Left lung (tissue), 10 donors: ENCODE data around the gene SULT1B1. TPM values are rescaled to one million over a fixed set of nuclear protein-coding genes. Genes with fewer than 3 reads are reported as not detected.

ENCODE experiments used
- ATAC-seq: fragments of 200-7000 bp; cut with Tn5 transposase; one replicate; pipeline ENCODE4 v1.9.1; 2020; ENCODE audit warnings: moderate library complexity
- DNase-seq, 4 donors: peaks; one replicate each; pipeline ENCODE4 v3.0.0-alpha.2; 2013 to 2020
- H3K27ac ChIP-seq, 2 donors: fragments of 200-600 bp; sonication (generic) in 1 of 2; one replicate each; pipeline versions ENCODE4 v1.5.0 to v1.8.0; 2020 to 2021
- H3K27me3 ChIP-seq, 2 donors: fragments of 200-600 bp; sonication (generic) in 1 of 2; one replicate each; pipeline versions ENCODE4 v1.5.0 to v1.8.0; 2020 to 2021
- H3K36me3 ChIP-seq, 2 donors: fragments of 200-600 bp; sonication (generic) in 1 of 2; one replicate each; pipeline versions ENCODE4 v1.5.0 to v1.8.0; 2020 to 2021
- H3K4me1 ChIP-seq, 2 donors: fragments of 200-600 bp; one replicate each; pipeline ENCODE4 v1.8.0; 2021
- H3K4me3 ChIP-seq, 2 donors: fragments of 200-600 bp; sonication (generic) in 1 of 2; one replicate each; pipeline versions ENCODE4 v1.5.0 to v1.8.0; 2020 to 2021; ENCODE audit warnings: mild to moderate bottlenecking in 1 of 2
- H3K9me3 ChIP-seq, 2 donors: fragments of 200-600 bp; sonication (generic) in 1 of 2; one replicate each; pipeline versions ENCODE4 v1.5.0 to v1.8.0; 2020 to 2021
- intact Hi-C, 2 donors: fragments of 100-400 bp; cut with DNase I; formaldehyde crosslinking; loops; one replicate each; pipeline versions ENCODE4 v1.11.2 to v1.14.2; 2022
- polyA plus RNA-seq, 6 donors: library from polyadenylated mRNA; unstranded; fragments of 120-200 nt; gene quantifications; one replicate each; pipeline ENCODE4 v1.2.1, GENCODE V29; 2013; ENCODE audit not compliant: insufficient read length in 6 of 6
- total RNA-seq, 2 donors: library from RNA; stranded (reverse); fragmentation: NEBNext Ultra II Directional; extraction: Animal tissue kit (Norgen Biotek cat#: 25700); gene quantifications; one replicate each; pipeline ENCODE4 v1.2.1, GENCODE V29; 2021
- TF ChIP-seq, protein P1 (sequence below), 2 donors: fragments of 200-600 bp; sonication (generic) in 1 of 2; IDR thresholded peaks; one replicate each; pipeline versions ENCODE4 v1.5.0 to v1.8.0; 2021; ENCODE audit warnings: antibody characterized with exemption in 2 of 2
- donor health status: DM: no; HTN: yes; CAD: no.
- donor health status: DM: no; HTN: no; CAD: no.

SULT1B1 gene
- total and polyA plus RNA-seq, 8 donors: 1.0 to 25.0 (median 2.4) TPM

GRCh38 chr4:69708211-69708610 is 52.2 kb downstream of the SULT1B1 start:
- DNase-seq: no peak
- Histone ChIP-seq H3K9me3 (peaks cover 0 to 4% of the 10 kb centered on the region in 2 donors), H3K27ac (no peak overlapping the region), H3K27me3 (no peaks in the 10 kb centered on the region), H3K4me1 (peaks cover 0 to under 1% of the 10 kb centered on the region in 2 donors), H3K36me3 (no peaks in the 10 kb centered on the region), H3K4me3 (no peak overlapping the region)
- TF ChIP-seq, protein P1, sequence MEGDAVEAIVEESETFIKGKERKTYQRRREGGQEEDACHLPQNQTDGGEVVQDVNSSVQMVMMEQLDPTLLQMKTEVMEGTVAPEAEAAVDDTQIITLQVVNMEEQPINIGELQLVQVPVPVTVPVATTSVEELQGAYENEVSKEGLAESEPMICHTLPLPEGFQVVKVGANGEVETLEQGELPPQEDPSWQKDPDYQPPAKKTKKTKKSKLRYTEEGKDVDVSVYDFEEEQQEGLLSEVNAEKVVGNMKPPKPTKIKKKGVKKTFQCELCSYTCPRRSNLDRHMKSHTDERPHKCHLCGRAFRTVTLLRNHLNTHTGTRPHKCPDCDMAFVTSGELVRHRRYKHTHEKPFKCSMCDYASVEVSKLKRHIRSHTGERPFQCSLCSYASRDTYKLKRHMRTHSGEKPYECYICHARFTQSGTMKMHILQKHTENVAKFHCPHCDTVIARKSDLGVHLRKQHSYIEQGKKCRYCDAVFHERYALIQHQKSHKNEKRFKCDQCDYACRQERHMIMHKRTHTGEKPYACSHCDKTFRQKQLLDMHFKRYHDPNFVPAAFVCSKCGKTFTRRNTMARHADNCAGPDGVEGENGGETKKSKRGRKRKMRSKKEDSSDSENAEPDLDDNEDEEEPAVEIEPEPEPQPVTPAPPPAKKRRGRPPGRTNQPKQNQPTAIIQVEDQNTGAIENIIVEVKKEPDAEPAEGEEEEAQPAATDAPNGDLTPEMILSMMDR (IDR thresholded peaks at IDR 0.05): no peak
- ATAC-seq: no peak
- intact Hi-C loops: no loop called here

- Histone ChIP-seq H3K4me3 (no peak overlapping the region), H3K36me3 (no peaks in the 10 kb centered on the region), H3K27ac (no peak overlapping the region), H3K4me1 (no peaks in the 10 kb centered on the region), H3K9me3 (peaks cover 0 to 4% of the 10 kb centered on the region in 2 donors), H3K27me3 (no peaks in the 10 kb centered on the region)
- TF ChIP-seq, protein P1 (IDR thresholded peaks at IDR 0.05): no peak
- DNase-seq: no peak
- no peak for ATAC-seq
- intact Hi-C loops: no loop called here
Observed at GRCh38 chr4:69707807-69708206, 52.6 kb downstream of the SULT1B1 start.

GRCh38 chr4:69702201-69702600 is 58.2 kb downstream of the SULT1B1 start:
- Histone ChIP-seq H3K36me3 (no peaks in the 10 kb centered on the region), H3K27me3 (no peaks in the 10 kb centered on the region), H3K27ac (no peak overlapping the region), H3K9me3 (peaks cover 0 to 10% of the 10 kb centered on the region in 2 donors), H3K4me3 (no peak overlapping the region), H3K4me1 (no peaks in the 10 kb centered on the region)
- TF ChIP-seq, protein P1 (IDR thresholded peaks at IDR 0.05): no peak
- no peak for ATAC-seq
- no peak for DNase-seq
- intact Hi-C loops: no loop called here

GRCh38 chr4:69701696-69702095 is 58.7 kb downstream of the SULT1B1 start:
- H3K9me3 ChIP-seq: peaks cover 0 to 10% of the 10 kb centered on the region in 2 donors
- no peak overlapping the region for H3K4me3 ChIP-seq
- DNase-seq: no peak
- no peaks in the 10 kb centered on the region for H3K27me3 ChIP-seq
- ATAC-seq: no peak
- H3K4me1 ChIP-seq: no peaks in the 10 kb centered on the region
- TF ChIP-seq, protein P1 (IDR thresholded peaks at IDR 0.05): no peak
- H3K27ac ChIP-seq: no peak overlapping the region
- intact Hi-C loops: no loop called here
- no peaks in the 10 kb centered on the region for H3K36me3 ChIP-seq

GRCh38 chr4:69697536-69698242 is 62.7 kb downstream of the SULT1B1 start:
- intact Hi-C loops: no loop called here

More at GRCh38 chr4:69697536-69698242, 62.7 kb downstream of the SULT1B1 start:
- Histone ChIP-seq H3K9me3 (peaks cover 0 to 10% of the 10 kb centered on the region in 2 donors), H3K4me1 (no peaks in the 10 kb centered on the region), H3K4me3 (no peak overlapping the region), H3K27me3 (no peaks in the 10 kb centered on the region), H3K36me3 (no peaks in the 10 kb centered on the region), H3K27ac (no peak overlapping the region)
- TF ChIP-seq, protein P1 (IDR thresholded peaks at IDR 0.05): no peak
- DNase-seq (no peak), ATAC-seq (no peak)
